ENCODE measurements around the gene MAPK12.

The MAPK12 gene

DNA sequence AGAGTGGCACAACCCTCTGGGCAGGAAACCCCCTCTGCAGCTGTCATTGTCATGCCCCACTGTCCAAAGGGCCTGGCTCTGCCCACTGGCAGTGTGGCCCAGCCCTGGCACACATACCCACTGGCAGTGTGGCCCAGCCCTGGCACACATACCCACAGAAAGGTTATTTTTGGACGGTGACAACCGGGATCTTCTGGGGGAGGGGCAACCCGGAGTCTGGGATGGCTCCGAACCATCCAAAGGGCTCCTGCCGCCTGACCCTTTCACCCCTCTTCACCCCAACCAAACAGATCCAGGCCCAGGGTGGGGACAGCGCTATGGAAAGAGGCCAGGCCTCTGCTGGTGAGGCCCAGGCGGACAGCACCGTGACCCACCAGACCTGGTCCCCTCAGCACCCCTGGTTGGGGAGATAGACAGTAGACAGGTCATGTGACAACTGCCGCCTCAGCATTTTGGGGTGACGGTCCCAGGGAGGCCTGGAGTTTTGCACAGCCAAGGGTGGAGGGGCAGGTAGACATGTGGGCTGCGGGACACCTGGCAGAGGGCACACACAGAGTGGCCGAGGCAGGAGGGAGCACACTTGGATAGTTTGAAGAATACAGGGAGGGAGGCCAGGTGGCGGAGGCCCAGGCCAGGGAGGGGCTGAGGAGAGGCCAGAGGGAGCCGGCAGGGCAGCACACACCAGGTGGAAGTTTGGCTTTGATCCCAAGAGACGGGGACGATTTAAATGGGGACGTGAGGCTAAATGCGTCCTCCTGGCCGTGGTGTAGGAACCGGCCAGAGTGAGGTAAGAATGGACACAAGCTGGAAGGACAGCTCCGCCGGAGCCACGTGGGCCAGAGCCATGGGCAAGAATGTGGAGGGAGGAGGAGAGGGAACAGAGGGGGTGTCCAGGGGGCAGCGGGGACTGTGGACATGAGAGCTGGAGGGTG, 2.9 kb downstream of the MAPK12 start:
- Histone ChIP-seq H3K4me2 (ENCODE audit: low read depth, low read length, poor library complexity, severe bottlenecking) (no peak overlapping the region), H3K36me3 (ENCODE audit: insufficient read depth, low read length) (no peaks in the 10 kb centered on the region), H3K9me3 (ENCODE audit: insufficient read depth, low read depth, low read length) (no peaks in the 10 kb centered on the region), H3K9ac (ENCODE audit: low read depth, low read length, poor library complexity, severe bottlenecking) (no peak overlapping the region), H3K4me1 (ENCODE audit: insufficient read depth, low read length, poor library complexity, severe bottlenecking) (no peaks in the 10 kb centered on the region), H3K27me3 (ENCODE audit: insufficient read depth, low read length, poor library complexity, severe bottlenecking) (no peaks in the 10 kb centered on the region), H3K4me3 (ENCODE audit: low read length, poor library complexity, severe bottlenecking) (no peak overlapping the region), H3F3A (ENCODE audit: low read depth) (no peaks in the 10 kb centered on the region), H4K20me1 (ENCODE audit: insufficient read depth, low read length, poor library complexity, severe bottlenecking) (no peaks in the 10 kb centered on the region), H3K9me2 (replicated peaks; ENCODE audit: low read depth, low read length) (no peaks in the 10 kb centered on the region), H3K79me2 (ENCODE audit: insufficient read depth, low read length) (no peaks in the 10 kb centered on the region), H2AFZ (ENCODE audit: low read length) (no peak overlapping the region)
- TF ChIP-seq, protein P1, sequence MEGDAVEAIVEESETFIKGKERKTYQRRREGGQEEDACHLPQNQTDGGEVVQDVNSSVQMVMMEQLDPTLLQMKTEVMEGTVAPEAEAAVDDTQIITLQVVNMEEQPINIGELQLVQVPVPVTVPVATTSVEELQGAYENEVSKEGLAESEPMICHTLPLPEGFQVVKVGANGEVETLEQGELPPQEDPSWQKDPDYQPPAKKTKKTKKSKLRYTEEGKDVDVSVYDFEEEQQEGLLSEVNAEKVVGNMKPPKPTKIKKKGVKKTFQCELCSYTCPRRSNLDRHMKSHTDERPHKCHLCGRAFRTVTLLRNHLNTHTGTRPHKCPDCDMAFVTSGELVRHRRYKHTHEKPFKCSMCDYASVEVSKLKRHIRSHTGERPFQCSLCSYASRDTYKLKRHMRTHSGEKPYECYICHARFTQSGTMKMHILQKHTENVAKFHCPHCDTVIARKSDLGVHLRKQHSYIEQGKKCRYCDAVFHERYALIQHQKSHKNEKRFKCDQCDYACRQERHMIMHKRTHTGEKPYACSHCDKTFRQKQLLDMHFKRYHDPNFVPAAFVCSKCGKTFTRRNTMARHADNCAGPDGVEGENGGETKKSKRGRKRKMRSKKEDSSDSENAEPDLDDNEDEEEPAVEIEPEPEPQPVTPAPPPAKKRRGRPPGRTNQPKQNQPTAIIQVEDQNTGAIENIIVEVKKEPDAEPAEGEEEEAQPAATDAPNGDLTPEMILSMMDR (conservative IDR thresholded peaks at IDR 0.05; ENCODE audit: low read length): no peak
- TF ChIP-seq EZH2phosphoT487 (IDR thresholded peaks at IDR 0.05; ENCODE audit: borderline replicate concordance): no peak

GRCh38 chr22:50257451-50258360, 3.8 kb downstream of the MAPK12 start:
- Histone ChIP-seq H4K20me1 (ENCODE audit: insufficient read depth, low read length, poor library complexity, severe bottlenecking) (no peaks in the 10 kb centered on the region), H3K36me3 (ENCODE audit: insufficient read depth, low read length) (no peaks in the 10 kb centered on the region), H3K79me2 (ENCODE audit: insufficient read depth, low read length) (no peaks in the 10 kb centered on the region), H3K9ac (ENCODE audit: low read depth, low read length, poor library complexity, severe bottlenecking) (no peak overlapping the region), H3K27me3 (ENCODE audit: insufficient read depth, low read length, poor library complexity, severe bottlenecking) (no peaks in the 10 kb centered on the region), H2AFZ (ENCODE audit: low read length) (no peak overlapping the region), H3K4me2 (ENCODE audit: low read depth, low read length, poor library complexity, severe bottlenecking) (no peak overlapping the region), H3K9me2 (replicated peaks; ENCODE audit: low read depth, low read length) (no peaks in the 10 kb centered on the region), H3K4me1 (ENCODE audit: insufficient read depth, low read length, poor library complexity, severe bottlenecking) (no peaks in the 10 kb centered on the region), H3F3A (ENCODE audit: low read depth) (no peaks in the 10 kb centered on the region), H3K9me3 (ENCODE audit: insufficient read depth, low read depth, low read length) (no peaks in the 10 kb centered on the region), H3K4me3 (ENCODE audit: low read length, poor library complexity, severe bottlenecking) (no peak overlapping the region)
- TF ChIP-seq, protein P1 (conservative IDR thresholded peaks at IDR 0.05; ENCODE audit: low read length): no peak
- no peak for TF ChIP-seq EZH2phosphoT487 (IDR thresholded peaks at IDR 0.05; ENCODE audit: borderline replicate concordance)

GRCh38 chr22:50257041-50257440, 4.4 kb downstream of the MAPK12 start:
- Histone ChIP-seq H3K36me3 (ENCODE audit: insufficient read depth, low read length) (no peaks in the 10 kb centered on the region), H3K4me1 (ENCODE audit: insufficient read depth, low read length, poor library complexity, severe bottlenecking) (no peaks in the 10 kb centered on the region), H3K9me3 (ENCODE audit: insufficient read depth, low read depth, low read length) (no peaks in the 10 kb centered on the region), H3K4me2 (ENCODE audit: low read depth, low read length, poor library complexity, severe bottlenecking) (no peak overlapping the region), H3F3A (ENCODE audit: low read depth) (no peaks in the 10 kb centered on the region), H3K4me3 (ENCODE audit: low read length, poor library complexity, severe bottlenecking) (no peak overlapping the region), H3K79me2 (ENCODE audit: insufficient read depth, low read length) (no peaks in the 10 kb centered on the region), H4K20me1 (ENCODE audit: insufficient read depth, low read length, poor library complexity, severe bottlenecking) (no peaks in the 10 kb centered on the region), H3K27me3 (ENCODE audit: insufficient read depth, low read length, poor library complexity, severe bottlenecking) (no peaks in the 10 kb centered on the region), H3K9ac (ENCODE audit: low read depth, low read length, poor library complexity, severe bottlenecking) (no peak overlapping the region), H2AFZ (ENCODE audit: low read length) (no peak overlapping the region), H3K9me2 (replicated peaks; ENCODE audit: low read depth, low read length) (no peaks in the 10 kb centered on the region)
- TF ChIP-seq, protein P1 (conservative IDR thresholded peaks at IDR 0.05; ENCODE audit: low read length): no peak
- no peak for TF ChIP-seq EZH2phosphoT487 (IDR thresholded peaks at IDR 0.05; ENCODE audit: borderline replicate concordance)
